HG03439 (cell line): Measurements from ENCODE around the gene RCVRN.

Experiments
- ATAC-seq: cut with Tn5 transposase; IDR thresholded peaks from one replicate; pipeline ENCODE4 v1.9.1; 2021; ENCODE audit warnings: mild to moderate bottlenecking, moderate library complexity; ENCODE audit not compliant: unreplicated experiment

Gene RCVRN

DNA sequence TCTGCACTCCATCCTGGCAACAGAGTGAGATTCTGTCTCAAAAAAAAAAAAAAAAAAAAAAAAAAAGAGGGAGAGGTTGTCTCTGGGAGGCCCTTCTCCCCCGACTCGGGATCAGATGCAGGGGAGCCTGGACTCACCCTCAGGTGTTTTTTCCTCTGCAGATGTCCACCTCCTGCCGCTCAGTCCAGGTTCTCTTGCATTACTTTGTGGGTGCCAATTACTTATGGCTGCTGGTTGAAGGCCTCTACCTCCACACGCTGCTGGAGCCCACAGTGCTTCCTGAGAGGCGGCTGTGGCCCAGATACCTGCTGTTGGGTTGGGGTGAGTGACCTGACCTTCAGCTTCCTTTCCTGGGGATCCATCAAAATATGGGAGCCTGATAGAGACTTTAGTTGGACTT is 45.3 kb downstream of the RCVRN start:
- no peak for ATAC-seq

DNA sequence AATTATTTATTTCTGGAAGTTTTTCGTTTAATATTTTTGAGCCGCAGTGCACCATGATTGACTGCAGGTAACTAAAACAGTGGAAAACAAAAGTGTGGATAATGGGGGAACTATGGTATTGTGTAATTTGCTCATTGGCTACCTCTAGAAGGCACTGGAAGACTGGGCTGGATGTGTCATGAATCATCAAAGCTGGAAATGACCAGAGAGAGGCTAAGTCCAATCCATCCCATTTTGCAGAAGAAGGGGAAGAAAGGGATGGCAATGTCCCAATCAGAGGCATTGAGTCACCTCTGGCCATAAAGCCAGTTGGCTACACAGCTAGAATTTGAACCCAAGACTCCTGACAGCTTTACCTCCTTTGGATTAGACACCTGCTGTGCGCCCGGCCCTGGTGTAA is 50.0 kb downstream of the RCVRN start:
- no peak for ATAC-seq

DNA sequence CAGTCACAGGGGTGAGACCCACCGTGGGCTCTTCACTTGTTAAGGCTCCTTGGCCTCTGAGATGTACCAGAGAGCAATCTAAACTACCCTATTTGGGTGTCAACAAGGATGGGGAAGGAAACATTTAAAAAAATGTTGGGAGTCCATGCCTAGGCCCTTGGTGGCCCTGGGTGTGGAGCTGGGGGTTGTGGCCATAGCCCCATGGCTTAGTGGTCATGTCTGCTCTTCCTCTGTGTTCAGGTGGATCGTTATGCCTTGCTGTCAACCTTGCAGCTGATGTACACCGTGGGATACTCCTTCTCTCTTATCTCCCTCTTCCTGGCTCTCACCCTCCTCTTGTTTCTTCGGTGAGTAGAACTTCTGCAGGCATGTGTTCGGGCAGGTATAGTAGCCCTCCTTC is 50.8 kb downstream of the RCVRN start:
- no peak for ATAC-seq

DNA sequence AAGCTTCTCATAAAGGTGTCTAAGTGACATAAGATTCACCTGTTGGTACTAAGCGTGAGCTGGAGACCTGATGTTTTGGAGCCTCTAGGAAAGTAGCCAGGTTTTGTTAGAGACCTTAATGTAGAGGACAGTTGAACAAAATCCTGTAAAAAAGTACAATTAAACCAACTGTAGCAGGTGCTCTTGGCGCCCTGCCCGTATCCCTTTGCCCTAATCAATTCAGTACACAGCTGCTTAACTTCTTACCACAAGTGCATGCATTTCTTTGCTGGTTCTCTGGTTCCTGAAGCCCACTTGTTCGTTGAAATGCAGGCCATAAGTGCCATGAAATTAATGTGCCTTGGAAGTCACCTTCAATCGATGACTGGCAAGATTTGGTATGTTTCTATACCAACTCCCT is 54.9 kb downstream of the RCVRN start:
- ATAC-seq, result no peak
